K562 (cell line): ENCODE results near the gene RGS12. TPM values are rescaled to one million over a fixed set of nuclear protein-coding genes. Genes with fewer than 3 reads are reported as not detected.

Experiments used
- ATAC-seq: fragments of 200-7000 bp; cut with Tn5 transposase; 3 replicates; pipeline ENCODE4 v1.9.1; 2020; ENCODE audit warnings: moderate library complexity
- BruUV-seq: library from RNA; stranded (reverse); fragments of 400-500 nt; replicated peaks from 2 replicates; lab custom pipeline; 2021; lab: Mats Ljungman, UMichigan
- CTCF ChIA-PET: fragments of 300-600 bp; formaldehyde crosslinking; extraction: SDS; loops from one replicate; lab custom pipeline; 2021; ENCODE audit warnings: low intra/inter-chr PET ratio; lab: Yijun Ruan, JAX
- POLR2A ChIA-PET: fragments of 300-600, 350-650 bp; sonication (Branson Sonifier 250); formaldehyde crosslinking; extraction: SDS; loops from one replicate; lab custom pipeline; 2021; ENCODE audit warnings: antibody characterized with exemption, inconsistent platforms; lab: Yijun Ruan, JAX
- DNase-seq, 4 experiments: peaks; one replicate each; pipeline versions ENCODE4 v3.0.0 to v3.0.0-alpha.2; 2011 to 2018; ENCODE audit warnings: low spot score in 3 of 4, mixed read lengths in 3 of 4; ENCODE audit errors: extremely low read depth in 1 of 4
- FAIRE-seq: peaks from 2 replicates; lab custom pipeline; 2011; peaks lifted over from hg19 to GRCh38; lab: Jason Lieb, UNC
- H2AFZ ChIP-seq: 2 replicates; pipeline ENCODE4 v1.6.0; 2011; ENCODE audit warnings: low read depth, low read length, control low read depth, inconsistent platforms
- H3K27ac ChIP-seq: fragments of 200-600 bp; 3 replicates; pipeline ENCODE4 v1.8.0; 2011; ENCODE audit warnings: low read depth, mild to moderate bottlenecking, control low read depth, inconsistent platforms, low read length, moderate library complexity, mixed read lengths; ENCODE audit errors: extremely low read depth
- H3K27me3 ChIP-seq, 2 experiments: fragments of 300-600 bp in 1 of 2; 2 replicates in 1 of 2; 3 replicates in 1 of 2; pipeline versions ENCODE4 v1.6.0 to v1.8.0; 2011; ENCODE audit warnings: inconsistent platforms in 2 of 2, low read length in 2 of 2, mild to moderate bottlenecking in 1 of 2, mixed read lengths in 1 of 2, moderate library complexity in 1 of 2; ENCODE audit not compliant: control insufficient read depth in 2 of 2, insufficient read depth in 2 of 2
- H3K36me3 ChIP-seq: fragments of 300-600 bp; 3 replicates; pipeline ENCODE4 v1.8.0; 2011; ENCODE audit warnings: mild to moderate bottlenecking, low read length, inconsistent platforms; ENCODE audit not compliant: control insufficient read depth, insufficient read depth
- H3K4me1 ChIP-seq, 2 experiments: fragments of 200-600 bp in 1 of 2; replicated peaks in 1 of 2; 2 replicates in 1 of 2; 3 replicates in 1 of 2; pipeline versions ENCODE4 v1.5.1 to v1.8.0; 2011; ENCODE audit warnings: inconsistent platforms in 2 of 2, low read length in 2 of 2, mild to moderate bottlenecking in 1 of 2, mixed read lengths in 1 of 2, moderate library complexity in 1 of 2; ENCODE audit not compliant: control insufficient read depth in 2 of 2, insufficient read depth in 2 of 2
- H3K4me2 ChIP-seq: 2 replicates; pipeline ENCODE4 v1.6.1; 2011; ENCODE audit warnings: low read length, control low read depth, inconsistent platforms, mixed read lengths; ENCODE audit not compliant: insufficient read depth
- H3K4me3 ChIP-seq: fragments of 200-600 bp; sonication (generic), shearing (Covaris generic); 2 replicates; pipeline ENCODE4 v1.5.1; 2016; ENCODE audit warnings: control low read depth, inconsistent platforms
- H3K79me2 ChIP-seq: fragments of 200-600 bp; 3 replicates; pipeline ENCODE4 v1.8.0; 2011; ENCODE audit warnings: low read length, inconsistent platforms; ENCODE audit not compliant: control insufficient read depth, insufficient read depth
- H3K9ac ChIP-seq, 2 experiments: 2 replicates each; pipeline versions ENCODE4 v1.6.0 to v1.6.1; 2011; ENCODE audit warnings: low read depth in 2 of 2, low read length in 2 of 2, control low read depth in 1 of 2, inconsistent platforms in 1 of 2, mild to moderate bottlenecking in 1 of 2, mixed read lengths in 1 of 2; ENCODE audit not compliant: insufficient read depth in 1 of 2
- H3K9me1 ChIP-seq: one replicate; pipeline ENCODE4 v1.6.0; 2011; ENCODE audit warnings: inconsistent platforms, mild to moderate bottlenecking, low read length, moderate library complexity; ENCODE audit not compliant: control insufficient read depth, insufficient read depth
- H3K9me3 ChIP-seq: replicated peaks from 2 replicates; pipeline ENCODE4 v1.5.1; 2011; ENCODE audit warnings: low read depth, low read length, inconsistent platforms; ENCODE audit not compliant: control insufficient read depth, insufficient read depth
- H4K20me1 ChIP-seq: replicated peaks from 2 replicates; pipeline ENCODE4 v1.6.1; 2011; ENCODE audit warnings: low read length, inconsistent platforms, mixed read lengths; ENCODE audit not compliant: control insufficient read depth, insufficient read depth
- CSDE1 ChIP-seq, 2 experiments: fragments of 450-650 bp; IDR thresholded peaks; 2 replicates each; pipeline ENCODE4 v1.6.1; 2016; ENCODE audit warnings: mild to moderate bottlenecking in 1 of 2
- DEAF1 ChIP-seq: fragments of 450-650 bp; formaldehyde crosslinking; IDR thresholded peaks from 2 replicates; pipeline ENCODE4 v1.4.0; 2020; ENCODE audit warnings: mild to moderate bottlenecking, moderate library complexity
- ESRRA ChIP-seq: fragments of 450-650 bp; IDR thresholded peaks from 2 replicates; pipeline ENCODE4 v1.6.1; 2014; ENCODE audit warnings: low read depth, mild to moderate bottlenecking, moderate library complexity, borderline replicate concordance
- GABPA ChIP-seq: fragments of 200-800 bp; sonication (Bioruptor generic); conservative IDR thresholded peaks from 2 replicates; pipeline ENCODE4 v1.6.1; 2016; ENCODE audit warnings: low read depth, missing genetic modification characterization, missing compliant biosample characterization
- MED1 ChIP-seq: sonication (generic); formaldehyde crosslinking; IDR thresholded peaks from 2 replicates; pipeline ENCODE4 v1.8.1; 2023; ENCODE audit warnings: missing genetic modification reagents, borderline replicate concordance
- MYC ChIP-seq, 2 experiments: fragments of 250-450 bp in 1 of 2; sonication (Bioruptor Pico) in 1 of 2; IDR thresholded peaks; 2 replicates each; pipeline versions ENCODE4 v1.5.1 to v1.6.1; 2012 to 2021; ENCODE audit warnings: low read depth in 2 of 2, borderline replicate concordance in 1 of 2, improper control_type of control experiment in 1 of 2, low read length in 1 of 2, mild to moderate bottlenecking in 1 of 2, moderate library complexity in 1 of 2
- NR2C2 ChIP-seq, 2 experiments: fragments of 200-800 bp in 1 of 2; sonication (Bioruptor generic) in 1 of 2; sonication (generic) in 1 of 2; formaldehyde crosslinking in 1 of 2; IDR thresholded peaks; 2 replicates each; pipeline versions ENCODE4 v1.6.1 to v1.8.0; 2016 to 2022; ENCODE audit warnings: mild to moderate bottlenecking in 1 of 2, missing compliant biosample characterization in 1 of 2, missing genetic modification characterization in 1 of 2, missing genetic modification reagents in 1 of 2
- ZBTB7A ChIP-seq: IDR thresholded peaks from 2 replicates; pipeline ENCODE4 v1.6.1; 2011; ENCODE audit warnings: low read depth, mild to moderate bottlenecking, low read length, moderate library complexity, borderline replicate concordance; ENCODE audit not compliant: control insufficient read depth
- ZMIZ1 ChIP-seq, 2 experiments: fragments of 150-350 bp in 1 of 2; IDR thresholded peaks; 2 replicates each; pipeline ENCODE4 v1.6.1; 2012 to 2016; ENCODE audit warnings: low read depth in 2 of 2, low read length in 2 of 2, mild to moderate bottlenecking in 1 of 2, moderate library complexity in 1 of 2
- ZNF253 ChIP-seq: fragments of 250-450 bp; sonication (Bioruptor Pico); conservative IDR thresholded peaks from 2 replicates; pipeline ENCODE4 v1.6.1; 2021; ENCODE audit warnings: mild to moderate bottlenecking
- ZNF280A ChIP-seq: fragments of 450-650 bp; IDR thresholded peaks from 2 replicates; pipeline ENCODE4 v1.6.1; 2018; ENCODE audit warnings: mild to moderate bottlenecking, low read depth; ENCODE audit not compliant: partially characterized antibody
- ZNF696 ChIP-seq: fragments of 250-450 bp; sonication (Bioruptor Pico); conservative IDR thresholded peaks from 2 replicates; pipeline ENCODE4 v1.4.0; 2020; ENCODE audit warnings: mild to moderate bottlenecking, moderate library complexity
- ZNF79 ChIP-seq: fragments of 250-450 bp; sonication (Bioruptor Pico); IDR thresholded peaks from 2 replicates; pipeline ENCODE4 v1.4.0; 2020; ENCODE audit warnings: low read depth, mild to moderate bottlenecking, moderate library complexity
- WGBS: fragments of 100-300 bp; shearing (Covaris generic); methylation state at CpG from one replicate; pipeline ENCODE4 v1.1.6; 2016; ENCODE audit warnings: low coverage, mixed read lengths; ENCODE audit not compliant: insufficient coverage; ENCODE audit errors: missing lambda C conversion rate; 5-methylcytosine and 5-hydroxymethylcytosine counted together
- in situ Hi-C: fragments of 300-500 bp; cut with MboI; formaldehyde crosslinking; loops from 4 replicates; pipeline ENCODE4 v1.15.0; 2018; ENCODE audit warnings: inconsistent platforms, mixed read lengths
- intact Hi-C: fragments of 100-400 bp; cut with micrococcal nuclease; formaldehyde crosslinking; loops from 2 replicates; pipeline ENCODE4 v1.14.2; 2022
- polyA plus RNA-seq, 8 experiments: library from polyadenylated mRNA; depleted of rRNA in 4 of 8; stranded (reverse) in 5 of 8; unstranded in 3 of 8; fragments of >200 nt; fragmentation: Nextera tagmentation in 2 of 8; fragmentation: Illumina TruSeq in 1 of 8; extraction: Ambion mirVana in 2 of 8; extraction: Trizol in 1 of 8; gene quantifications; 2 replicates each; pipeline versions ENCODE4 v1.2.1 to v1.2.3, GENCODE V29; 2011 to 2014; ENCODE audit warnings: inconsistent platforms in 1 of 8, missing spikeins in 1 of 8
- total RNA-seq, 7 experiments: library from RNA; depleted of rRNA in 6 of 7; stranded (reverse); fragments of >200 nt in 6 of 7; fragmentation: Illumina TruSeq in 2 of 7; extraction: Trizol in 2 of 7; gene quantifications; 2 replicates each; pipeline versions ENCODE4 v1.2.1 to v1.2.3, GENCODE V29; 2011 to 2021; ENCODE audit warnings: low replicate concordance in 1 of 7
- TF ChIP-seq, protein P1 (sequence below): IDR thresholded peaks from 2 replicates; pipeline ENCODE4 v1.6.1; 2011; ENCODE audit not compliant: insufficient read length; ENCODE audit errors: extremely low read depth

Gene RGS12
- total and polyA plus RNA-seq, 9 of the 15 experiments (the other 6 are each of a cell fraction or from before 2014, with no cell fraction given) = 0.30 to 8.8 (median 5.5) TPM

- Histone ChIP-seq H3K9me1 (no peaks in the 10 kb centered on the region), H3K4me3 (no peak overlapping the region), H3K4me1 (peaks cover 0 to 4% of the 10 kb centered on the region in 2 experiments; a peak in 1 of 5 replicates), H3K9ac (no peak overlapping the region), H3K79me2 (no peaks in the 10 kb centered on the region), H3K9me3 (no peaks in the 10 kb centered on the region), H3K27me3 (peaks cover 0 to 12% of the 10 kb centered on the region in 2 experiments; a peak in 1 of 5 replicates), H4K20me1 (peaks cover 10% of the 10 kb centered on the region; the same call in 1 of the 2 replicates), H3K27ac (no peak overlapping the region), H3K36me3 (no peaks in the 10 kb centered on the region), H2AFZ (no peak overlapping the region), H3K4me2 (no peak overlapping the region)
- in situ Hi-C loops (no loop called here), intact Hi-C loops (no loop called here)
- no TSS peak for BruUV-seq
- no peak for ATAC-seq
- FAIRE-seq = no peak
- CTCF ChIA-PET = no interaction called here
- WGBS = 57% methylated on average over 9 of the region's 9 CpGs
- no peak for DNase-seq
- POLR2A ChIA-PET = interaction anchor here (0.7 kb wide), 1 partner anchor 129 kb away, joined by 3 read pairs; no protein-coding TSS in a partner anchor
- TF ChIP-seq MYC (IDR thresholded peaks at IDR 0.05; ENCODE audit: low read depth, low read length) (no peak), MYC (CRISPR knock-in tag; IDR thresholded peaks at IDR 0.05; ENCODE audit: borderline replicate concordance, low read depth) (no peak), ZNF253 (CRISPR knock-in tag) (no peak), CSDE1 (IDR thresholded peaks at IDR 0.05) (no peak), ZNF280A (no peak), ZMIZ1 (IDR thresholded peaks at IDR 0.05; ENCODE audit: low read depth in 2 of 2, low read length in 2 of 2) (no peak), ZBTB7A (no peak), GABPA (tag) (no peak), DEAF1 (no peak), ZNF696 (no peak), ESRRA (no peak), ZNF79 (CRISPR knock-in tag) (no peak), MED1 (CRISPR knock-in tag) (no peak), NR2C2 (CRISPR knock-in tag; IDR thresholded peaks at IDR 0.05) (no peak), NR2C2 (tag; IDR thresholded peaks at IDR 0.05) (no peak)
- TF ChIP-seq, protein P1, sequence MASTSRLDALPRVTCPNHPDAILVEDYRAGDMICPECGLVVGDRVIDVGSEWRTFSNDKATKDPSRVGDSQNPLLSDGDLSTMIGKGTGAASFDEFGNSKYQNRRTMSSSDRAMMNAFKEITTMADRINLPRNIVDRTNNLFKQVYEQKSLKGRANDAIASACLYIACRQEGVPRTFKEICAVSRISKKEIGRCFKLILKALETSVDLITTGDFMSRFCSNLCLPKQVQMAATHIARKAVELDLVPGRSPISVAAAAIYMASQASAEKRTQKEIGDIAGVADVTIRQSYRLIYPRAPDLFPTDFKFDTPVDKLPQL = no peak
These were observed 39.7 kb downstream of the RGS12 start for GRCh38 chr4:3332498-3332897.
